GM12878 (cell line): ENCODE data around the gene KRT32.
"Not testable (repeated sequence)": the region's sequence is repeated elsewhere in the genome, so short reads cannot be mapped to it uniquely, and the experiment has no call there.

ENCODE experiments used
- ASH2L ChIP-seq: fragments of 300-600, 200-600 bp; sonication (generic); IDR thresholded peaks from 2 replicates; pipeline ENCODE4 v1.6.1; 2017; ENCODE audit warnings: low read depth, mild to moderate bottlenecking, borderline replicate concordance
- BRCA1 ChIP-seq: IDR thresholded peaks from 2 replicates; pipeline ENCODE4 v1.6.1; 2011; ENCODE audit warnings: low read depth, low read length, improper control_type of control experiment
- ELK1 ChIP-seq: IDR thresholded peaks from 2 replicates; pipeline ENCODE4 v1.6.1; 2012; ENCODE audit warnings: low read depth, low read length, improper control_type of control experiment
- EP300 ChIP-seq, 2 experiments: fragments of 150-350 bp in 1 of 2; IDR thresholded peaks; 2 replicates each; pipeline ENCODE4 v1.6.1; 2011 to 2012; ENCODE audit warnings: low read depth in 2 of 2, low read length in 2 of 2, borderline replicate concordance in 1 of 2, improper control_type of control experiment in 1 of 2, inconsistent platforms in 1 of 2; ENCODE audit not compliant: control insufficient read depth in 1 of 2
- EZH2 ChIP-seq: IDR thresholded peaks from 2 replicates; pipeline ENCODE4 v1.6.1; 2012; ENCODE audit warnings: low read depth, mild to moderate bottlenecking, control low read depth, inconsistent platforms, low read length, borderline replicate concordance; ENCODE audit not compliant: control insufficient read depth
- MYC ChIP-seq: IDR thresholded peaks from 2 replicates; pipeline ENCODE4 v1.6.1; 2011; ENCODE audit warnings: mild to moderate bottlenecking, low read length, moderate library complexity, inconsistent platforms; ENCODE audit not compliant: insufficient read depth, insufficient replicate concordance, insufficient read length, severe bottlenecking
- POLR2AphosphoS5 ChIP-seq: IDR thresholded peaks from 2 replicates; pipeline ENCODE4 v1.6.1; 2011; ENCODE audit warnings: mild to moderate bottlenecking, low read length, inconsistent platforms
- RAD51 ChIP-seq: fragments of 450-650 bp; IDR thresholded peaks from 2 replicates; pipeline ENCODE4 v1.6.1; 2016; ENCODE audit warnings: moderate library complexity, mild to moderate bottlenecking, inconsistent platforms
- SIN3A ChIP-seq: IDR thresholded peaks from 2 replicates; pipeline ENCODE4 v1.6.1; 2012; ENCODE audit warnings: low read depth, low read length, improper control_type of control experiment
- SP1 ChIP-seq: IDR thresholded peaks from one replicate; pipeline ENCODE4 v1.6.1; 2011; ENCODE audit warnings: low read depth, low read length

- TF ChIP-seq EZH2; MYC; ASH2L; POLR2AphosphoS5; SIN3A; SP1; ELK1; RAD51; EP300 (IDR thresholded peaks at IDR 0.05; ENCODE audit: borderline replicate concordance in 1 of 2, control insufficient read depth in 1 of 2, low read depth in 2 of 2, low read length in 2 of 2); BRCA1: not testable (repeated sequence)
These were observed 44.6 kb downstream of the KRT32 start for GRCh38 chr17:41422586-41422985.
